RWPE2 (cell line): ENCODE data around the gene LYL1.

Source experiments
- ATAC-seq: fragments of 200-7000 bp; cut with Tn5 transposase; 3 replicates; pipeline ENCODE4 v1.9.1; 2021; ENCODE audit warnings: low read depth
- DNase-seq: peaks from one replicate; pipeline ENCODE4 v3.0.0-alpha.2; 2020; ENCODE audit warnings: low spot score
- H3K27ac ChIP-seq: fragments of 450-650 bp; 2 replicates; pipeline ENCODE4 v1.5.1; 2017; ENCODE audit warnings: mild to moderate bottlenecking; ENCODE audit not compliant: poor library complexity, severe bottlenecking
- H3K27me3 ChIP-seq: fragments of 250-450 bp; sonication (Bioruptor Pico); 2 replicates; pipeline ENCODE4 v1.5.1; 2021; ENCODE audit warnings: mild to moderate bottlenecking, moderate library complexity; ENCODE audit not compliant: insufficient read depth, poor library complexity, severe bottlenecking
- H3K36me3 ChIP-seq: fragments of 250-450 bp; sonication (Bioruptor Pico); 2 replicates; pipeline ENCODE4 v1.5.1; 2020; ENCODE audit warnings: low read depth, mild to moderate bottlenecking, moderate library complexity
- H3K4me1 ChIP-seq: fragments of 250-450 bp; sonication (Bioruptor Pico); 2 replicates; pipeline ENCODE4 v1.5.1; 2021; ENCODE audit warnings: mild to moderate bottlenecking, moderate library complexity; ENCODE audit not compliant: insufficient read depth, poor library complexity, severe bottlenecking
- H3K4me3 ChIP-seq: fragments of 250-450 bp; sonication (Bioruptor Pico); 2 replicates; pipeline ENCODE4 v1.5.1; 2021; ENCODE audit warnings: mild to moderate bottlenecking, moderate library complexity; ENCODE audit not compliant: severe bottlenecking
- H3K9me3 ChIP-seq: fragments of 250-450 bp; sonication (Bioruptor Pico); 2 replicates; pipeline ENCODE4 v1.5.1; 2021; ENCODE audit warnings: mild to moderate bottlenecking, moderate library complexity; ENCODE audit not compliant: severe bottlenecking
- CTCF ChIP-seq: fragments of 450-650 bp; IDR thresholded peaks from one replicate; pipeline ENCODE4 v1.5.1; 2017; ENCODE audit warnings: mild to moderate bottlenecking, moderate library complexity; ENCODE audit not compliant: poor library complexity, severe bottlenecking

Gene LYL1

GRCh38 chr19:13102666-13103580 is at the start of gene LYL1:
LYL1 (minus strand) TSS chr19:13102858; CDS start chr19:13101171, 1,687 bp downstream.
- Histone ChIP-seq H3K9me3 (no peaks in the 10 kb centered on the region), H3K4me1 (no peaks in the 10 kb centered on the region), H3K36me3 (0 out of 2 replicates have a peak, but pooled peaks cover 6% of the 10 kb centered on the region), H3K4me3 (peak within 1 kb of the TSS; percentile 2), H3K27ac (no peak within 1 kb of the TSS), H3K27me3 (no peaks in the 10 kb centered on the region)
- no peak for DNase-seq
- TF ChIP-seq CTCF = no peak
- peak; percentile 22 for ATAC-seq

GRCh38 chr19:13151605-13152355 is 49.1 kb upstream of the LYL1 start:
- Histone ChIP-seq H3K9me3 (no peaks in the 10 kb centered on the region), H3K36me3 (peaks cover 22% of the 10 kb centered on the region), H3K4me3 (peak overlapping the region; percentile 91), H3K27ac (peak overlapping the region; percentile 92), H3K27me3 (no peaks in the 10 kb centered on the region), H3K4me1 (peaks cover 12% of the 10 kb centered on the region)
- DNase-seq (peak; percentile 96), ATAC-seq (peak; percentile 59)
- peak; percentile 14 for TF ChIP-seq CTCF

GRCh38 chr19:13150931-13151604 is 48.4 kb upstream of the LYL1 start:
- TF ChIP-seq CTCF = no peak
- DNase-seq = no peak
- no peak for ATAC-seq
- H3K9me3 ChIP-seq = no peaks in the 10 kb centered on the region
- H3K4me1 ChIP-seq = peaks cover 10% of the 10 kb centered on the region
- H3K4me3 ChIP-seq = peak overlapping the region; percentile 91
- H3K36me3 ChIP-seq = peaks cover 29% of the 10 kb centered on the region
- no peaks in the 10 kb centered on the region for H3K27me3 ChIP-seq
- H3K27ac ChIP-seq = peak overlapping the region; percentile 92

- Histone ChIP-seq H3K4me1 (peaks cover 5% of the 10 kb centered on the region), H3K9me3 (no peaks in the 10 kb centered on the region), H3K4me3 (peak within 1 kb of the TSS; percentile 91), H3K36me3 (peaks cover 31% of the 10 kb centered on the region), H3K27ac (peak within 1 kb of the TSS; percentile 92), H3K27me3 (no peaks in the 10 kb centered on the region)
- ATAC-seq = peak; percentile 59
- peak; percentile 92 for DNase-seq
- TF ChIP-seq CTCF = peak; percentile 59
Observed at GRCh38 chr19:13150187-13150930, 47.7 kb upstream of the LYL1 start, which contains the start of the genes IER2 and STX10. IER2 (plus strand) TSS chr19:13150411; CDS start chr19:13153187, 2,776 bp downstream. STX10 (minus strand) TSS chr19:13150375; CDS start chr19:13150173, 202 bp downstream.
